ENCODE data around the gene ABCA10.
A peak's percentile ranks its signal among the peaks of the same experiment; 100 is the strongest.

GRCh38 chr17:69130627-69131296, 97.9 kb downstream of the ABCA10 start:
- TF ChIP-seq, protein P1, sequence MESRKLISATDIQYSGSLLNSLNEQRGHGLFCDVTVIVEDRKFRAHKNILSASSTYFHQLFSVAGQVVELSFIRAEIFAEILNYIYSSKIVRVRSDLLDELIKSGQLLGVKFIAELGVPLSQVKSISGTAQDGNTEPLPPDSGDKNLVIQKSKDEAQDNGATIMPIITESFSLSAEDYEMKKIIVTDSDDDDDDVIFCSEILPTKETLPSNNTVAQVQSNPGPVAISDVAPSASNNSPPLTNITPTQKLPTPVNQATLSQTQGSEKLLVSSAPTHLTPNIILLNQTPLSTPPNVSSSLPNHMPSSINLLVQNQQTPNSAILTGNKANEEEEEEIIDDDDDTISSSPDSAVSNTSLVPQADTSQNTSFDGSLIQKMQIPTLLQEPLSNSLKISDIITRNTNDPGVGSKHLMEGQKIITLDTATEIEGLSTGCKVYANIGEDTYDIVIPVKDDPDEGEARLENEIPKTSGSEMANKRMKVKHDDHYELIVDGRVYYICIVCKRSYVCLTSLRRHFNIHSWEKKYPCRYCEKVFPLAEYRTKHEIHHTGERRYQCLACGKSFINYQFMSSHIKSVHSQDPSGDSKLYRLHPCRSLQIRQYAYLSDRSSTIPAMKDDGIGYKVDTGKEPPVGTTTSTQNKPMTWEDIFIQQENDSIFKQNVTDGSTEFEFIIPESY (IDR thresholded peaks at IDR 0.05) = no peak
- TF ChIP-seq, protein P2, sequence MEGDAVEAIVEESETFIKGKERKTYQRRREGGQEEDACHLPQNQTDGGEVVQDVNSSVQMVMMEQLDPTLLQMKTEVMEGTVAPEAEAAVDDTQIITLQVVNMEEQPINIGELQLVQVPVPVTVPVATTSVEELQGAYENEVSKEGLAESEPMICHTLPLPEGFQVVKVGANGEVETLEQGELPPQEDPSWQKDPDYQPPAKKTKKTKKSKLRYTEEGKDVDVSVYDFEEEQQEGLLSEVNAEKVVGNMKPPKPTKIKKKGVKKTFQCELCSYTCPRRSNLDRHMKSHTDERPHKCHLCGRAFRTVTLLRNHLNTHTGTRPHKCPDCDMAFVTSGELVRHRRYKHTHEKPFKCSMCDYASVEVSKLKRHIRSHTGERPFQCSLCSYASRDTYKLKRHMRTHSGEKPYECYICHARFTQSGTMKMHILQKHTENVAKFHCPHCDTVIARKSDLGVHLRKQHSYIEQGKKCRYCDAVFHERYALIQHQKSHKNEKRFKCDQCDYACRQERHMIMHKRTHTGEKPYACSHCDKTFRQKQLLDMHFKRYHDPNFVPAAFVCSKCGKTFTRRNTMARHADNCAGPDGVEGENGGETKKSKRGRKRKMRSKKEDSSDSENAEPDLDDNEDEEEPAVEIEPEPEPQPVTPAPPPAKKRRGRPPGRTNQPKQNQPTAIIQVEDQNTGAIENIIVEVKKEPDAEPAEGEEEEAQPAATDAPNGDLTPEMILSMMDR (IDR thresholded peaks at IDR 0.05; ENCODE audit: low read depth, low read length, missing input control) = no peak
- TF ChIP-seq RAD21 (IDR thresholded peaks at IDR 0.05) (peak in 1 of 2 donors; percentile 19), TAF1 (conservative IDR thresholded peaks at IDR 0.05) (no peak), JUND (IDR thresholded peaks at IDR 0.05) (peak; percentile 35 to 55), RXRA (IDR thresholded peaks at IDR 0.05) (peak; percentile 87 to 90), YY1 (IDR thresholded peaks at IDR 0.05) (peak; percentile 32), HNF4A (conservative IDR thresholded peaks at IDR 0.05) (peak; percentile 58 to 69)

All from liver (tissue), 3 donors.